Gastroesophageal sphincter (tissue), 3 donors: ENCODE results near the gene C1RL.
A peak's percentile ranks its signal among the peaks of the same experiment; 100 is the strongest.

ENCODE experiments used
- CTCF ChIP-seq, 4 experiments: fragments of 200-600 bp in 2 of 4; fragments of 450-650 bp in 2 of 4; sonication (generic) in 1 of 4; IDR thresholded peaks; one replicate each; pipeline ENCODE4 v1.5.1; 2017 to 2019; ENCODE audit warnings: antibody characterized with exemption in 4 of 4, mild to moderate bottlenecking in 2 of 4, moderate library complexity in 2 of 4
- POLR2A ChIP-seq, 2 donors: fragments of 450-650 bp; IDR thresholded peaks; one replicate each; pipeline ENCODE4 v1.6.1; 2017; ENCODE audit warnings: antibody characterized with exemption in 2 of 2, mild to moderate bottlenecking in 2 of 2, moderate library complexity in 1 of 2
- POLR2AphosphoS5 ChIP-seq: sonication (generic); formaldehyde crosslinking; IDR thresholded peaks from one replicate; pipeline ENCODE4 v1.6.1; 2017; ENCODE audit warnings: antibody characterized with exemption

- TF ChIP-seq CTCF (IDR thresholded peaks at IDR 0.05) (peak; percentile 98 to 99 (median 98)), POLR2A (IDR thresholded peaks at IDR 0.05) (peak; percentile 35 to 61), POLR2AphosphoS5 (peak; percentile 98)
These were observed at the start of gene C1RL for GRCh38 chr12:7108796-7109571.
